Muscle layer of duodenum (tissue), 2 donors: Measurements from ENCODE around the gene SCAMP1.
"Not testable (repeated sequence)": the region's sequence is repeated elsewhere in the genome, so short reads cannot be mapped to it uniquely, and the experiment has no call there.

Experiments
- H3K27ac ChIP-seq: one replicate; pipeline ENCODE4 v1.7.0; 2013; ENCODE audit warnings: mild to moderate bottlenecking, low read length
- H3K27me3 ChIP-seq: one replicate; pipeline ENCODE4 v1.7.0; 2013; ENCODE audit warnings: low read depth, mild to moderate bottlenecking, control low read depth, low read length
- H3K36me3 ChIP-seq, 2 donors: one replicate each; pipeline ENCODE4 v1.7.0; 2013; ENCODE audit warnings: low read length in 2 of 2, control low read depth in 1 of 2, mild to moderate bottlenecking in 1 of 2; ENCODE audit not compliant: insufficient read depth in 2 of 2, control insufficient read depth in 1 of 2
- H3K4me1 ChIP-seq, 2 donors: one replicate each; pipeline ENCODE4 v1.7.0; 2013; ENCODE audit warnings: low read length in 2 of 2, mild to moderate bottlenecking in 2 of 2, control low read depth in 1 of 2, moderate library complexity in 1 of 2; ENCODE audit not compliant: insufficient read depth in 2 of 2, control insufficient read depth in 1 of 2
- H3K4me3 ChIP-seq, 2 donors: one replicate each; pipeline ENCODE4 v1.7.0; 2013; ENCODE audit warnings: low read length in 2 of 2, low read depth in 1 of 2, mild to moderate bottlenecking in 1 of 2
- H3K9me3 ChIP-seq, 2 donors: one replicate each; pipeline ENCODE4 v1.7.0; 2013; ENCODE audit warnings: low read length in 2 of 2, control low read depth in 1 of 2, mild to moderate bottlenecking in 1 of 2; ENCODE audit not compliant: control insufficient read depth in 1 of 2
- donor health status: healthy.

The SCAMP1 gene

GRCh38 chr5:78430866-78431265 is 70.4 kb downstream of the SCAMP1 start:
- H3K27me3 ChIP-seq: no peaks in the 10 kb centered on the region
- no peak overlapping the region for H3K27ac ChIP-seq
- peaks cover 0 to 16% of the 10 kb centered on the region in 2 donors for H3K36me3 ChIP-seq
- H3K4me3 ChIP-seq: no peak overlapping the region
- H3K4me1 ChIP-seq: no peaks in the 10 kb centered on the region
- no peaks in the 10 kb centered on the region for H3K9me3 ChIP-seq

DNA sequence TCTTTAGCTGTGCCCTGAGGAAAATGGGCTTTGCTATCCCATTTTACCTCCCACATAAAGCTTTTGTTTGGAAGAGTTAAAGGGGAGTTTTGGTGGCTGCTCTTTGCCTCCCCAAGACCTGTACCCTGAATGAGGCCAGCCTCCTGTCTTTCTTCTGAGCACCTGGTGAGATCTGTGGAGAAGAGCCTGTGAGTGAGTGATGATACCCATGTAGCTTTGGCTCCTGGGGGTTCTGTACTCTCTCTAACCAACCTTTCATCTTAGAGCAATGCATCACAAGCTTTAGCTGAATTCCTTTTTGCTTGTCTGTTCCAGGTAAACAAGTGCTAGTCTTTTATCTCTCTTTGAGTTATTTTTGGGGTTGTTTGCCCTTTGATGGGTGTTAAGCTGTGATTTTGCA is 73.6 kb downstream of the SCAMP1 start:
- Histone ChIP-seq H3K4me1 (no peaks in the 10 kb centered on the region), H3K27ac (no peak overlapping the region), H3K36me3 (no peaks in the 10 kb centered on the region), H3K9me3 (no peaks in the 10 kb centered on the region), H3K27me3 (no peaks in the 10 kb centered on the region), H3K4me3 (no peak overlapping the region)

GRCh38 chr5:78447775-78448424 is 87.5 kb downstream of the SCAMP1 start:
- H3K27me3 ChIP-seq: no peaks in the 10 kb centered on the region
- H3K36me3 ChIP-seq: peaks cover 0 to 7% of the 10 kb centered on the region in 2 donors
- no peak overlapping the region for H3K27ac ChIP-seq
- no peaks in the 10 kb centered on the region for H3K4me1 ChIP-seq
- H3K9me3 ChIP-seq: no peaks in the 10 kb centered on the region
- H3K4me3 ChIP-seq: no peak overlapping the region

DNA sequence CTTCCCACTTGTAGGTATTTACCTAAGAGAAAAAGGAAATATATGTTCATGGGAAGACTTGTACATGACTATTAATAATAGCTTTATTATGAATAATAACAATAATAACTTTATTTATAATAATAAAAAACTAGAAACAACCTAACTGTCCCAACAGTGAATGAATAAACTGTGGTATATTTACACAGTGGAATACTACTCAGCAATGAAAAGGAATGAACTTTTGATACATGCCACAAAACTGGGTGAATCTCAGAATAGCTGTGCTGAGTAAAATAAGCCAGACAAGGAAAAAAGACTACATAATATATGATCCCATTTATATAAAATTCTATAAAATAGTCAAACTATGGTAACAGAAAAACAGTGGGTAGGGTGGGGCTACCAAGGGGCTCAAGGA is 88.7 kb downstream of the SCAMP1 start:
- H3K4me1 ChIP-seq: no peaks in the 10 kb centered on the region
- H3K27ac ChIP-seq: no peak overlapping the region
- H3K36me3 ChIP-seq: peaks cover 0 to 7% of the 10 kb centered on the region in 2 donors
- no peak overlapping the region for H3K4me3 ChIP-seq
- no peaks in the 10 kb centered on the region for H3K9me3 ChIP-seq
- H3K27me3 ChIP-seq: no peaks in the 10 kb centered on the region

- not testable (repeated sequence) for H3K4me1 ChIP-seq, H3K4me3 ChIP-seq, H3K9me3 ChIP-seq, H3K27ac ChIP-seq, H3K27me3 ChIP-seq, H3K36me3 ChIP-seq
Measured at GRCh38 chr5:78457507-78457906, 97.1 kb downstream of the SCAMP1 start.

- Histone ChIP-seq H3K27me3 (no peaks in the 10 kb centered on the region), H3K27ac (no peak overlapping the region), H3K4me3 (no peak overlapping the region), H3K36me3 (peaks cover 0 to 4% of the 10 kb centered on the region in 2 donors), H3K4me1 (no peaks in the 10 kb centered on the region), H3K9me3 (no peaks in the 10 kb centered on the region)
Measured at GRCh38 chr5:78458843-78459242, 98.4 kb downstream of the SCAMP1 start.

GRCh38 chr5:78467140-78467539 is 106.7 kb downstream of the SCAMP1 start:
- no peaks in the 10 kb centered on the region for H3K9me3 ChIP-seq
- no peaks in the 10 kb centered on the region for H3K4me1 ChIP-seq
- no peak overlapping the region for H3K27ac ChIP-seq
- H3K4me3 ChIP-seq: no peak overlapping the region
- H3K36me3 ChIP-seq: peaks cover 4 to 5% of the 10 kb centered on the region in 2 donors
- no peaks in the 10 kb centered on the region for H3K27me3 ChIP-seq

DNA sequence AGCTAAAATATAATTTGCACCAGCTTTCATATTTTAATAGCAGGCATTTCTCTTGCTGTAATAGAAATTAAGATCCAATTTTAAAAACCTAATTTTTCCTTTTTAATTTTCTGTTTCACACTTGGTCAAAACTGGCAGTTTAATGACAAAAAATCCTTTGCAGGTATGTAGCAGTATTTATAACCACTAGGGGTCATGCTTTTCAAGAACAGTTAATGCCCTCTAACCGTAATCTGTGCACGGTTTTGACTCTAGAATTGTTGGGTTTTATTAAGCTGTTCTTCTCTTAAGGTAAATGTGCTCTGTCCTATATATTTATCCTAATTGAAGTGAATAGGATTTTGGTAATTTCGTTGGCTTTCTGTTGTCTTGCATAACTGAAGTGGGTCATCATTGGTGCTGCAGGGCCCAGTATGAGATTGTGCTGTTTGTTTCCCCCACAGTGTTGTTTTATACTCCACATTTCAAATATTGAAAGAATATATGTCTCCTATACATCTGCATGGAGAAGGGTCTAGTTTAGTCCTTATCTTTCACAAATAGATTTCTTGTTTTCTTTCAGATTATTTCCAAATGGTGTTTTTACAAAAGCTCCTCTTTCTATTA is 107.4 kb downstream of the SCAMP1 start:
- H3K36me3 ChIP-seq: peaks cover 4 to 5% of the 10 kb centered on the region in 2 donors
- no peak overlapping the region for H3K27ac ChIP-seq
- H3K9me3 ChIP-seq: no peaks in the 10 kb centered on the region
- H3K4me3 ChIP-seq: no peak overlapping the region
- no peaks in the 10 kb centered on the region for H3K27me3 ChIP-seq
- H3K4me1 ChIP-seq: no peaks in the 10 kb centered on the region

DNA sequence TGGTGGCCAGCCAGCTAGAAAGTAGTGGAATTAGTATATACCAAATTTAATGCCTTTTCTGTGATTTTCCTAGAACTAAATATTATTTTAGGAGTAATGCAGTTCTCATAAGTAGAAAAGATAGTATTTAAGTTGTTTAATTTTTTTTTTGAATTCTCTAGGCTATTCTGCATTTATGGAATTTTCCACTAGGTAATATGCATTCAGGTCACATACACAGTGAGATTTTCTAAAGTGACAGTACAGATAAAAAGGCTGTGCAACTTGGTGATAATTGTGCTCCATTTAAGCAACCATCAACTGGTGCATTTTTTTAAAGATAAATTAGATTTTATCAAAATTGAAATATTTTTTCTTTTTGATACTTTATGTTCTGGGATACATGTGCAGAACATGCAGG is 111.5 kb downstream of the SCAMP1 start:
- peaks cover 0 to 7% of the 10 kb centered on the region in 2 donors for H3K36me3 ChIP-seq
- H3K27me3 ChIP-seq: no peaks in the 10 kb centered on the region
- H3K9me3 ChIP-seq: no peaks in the 10 kb centered on the region
- H3K4me1 ChIP-seq: no peaks in the 10 kb centered on the region
- H3K27ac ChIP-seq: no peak overlapping the region
- no peak overlapping the region for H3K4me3 ChIP-seq

DNA sequence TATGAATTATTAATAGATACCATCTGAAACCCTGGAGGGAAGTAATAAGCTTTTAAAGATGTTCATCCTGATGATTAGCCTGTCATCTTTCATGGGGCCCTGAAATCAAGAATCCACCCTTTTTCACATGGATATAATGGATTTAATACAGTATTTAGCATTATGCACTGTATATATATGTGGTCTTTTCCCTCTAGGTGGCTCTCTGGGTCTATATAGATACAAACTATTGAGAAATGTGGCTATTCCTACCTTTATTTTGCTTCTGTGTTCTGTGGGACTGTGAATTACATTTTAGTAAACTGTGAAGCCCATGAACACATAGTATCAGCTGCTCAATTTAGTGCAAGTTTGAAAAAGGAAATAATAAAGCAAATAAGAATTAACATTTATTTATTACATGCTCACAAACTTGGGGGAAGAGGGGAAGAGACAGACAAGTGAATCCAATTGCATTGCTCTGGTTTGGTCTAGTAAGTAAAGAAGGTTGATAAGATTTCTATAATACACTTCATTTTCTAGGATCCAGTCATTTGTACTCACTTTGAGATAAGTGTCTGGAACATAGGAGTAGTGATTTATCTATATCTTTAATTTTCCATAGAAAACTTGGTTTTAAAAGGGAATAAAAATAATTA is 112.2 kb downstream of the SCAMP1 start:
- H3K27ac ChIP-seq: no peak overlapping the region
- H3K4me1 ChIP-seq: no peaks in the 10 kb centered on the region
- H3K9me3 ChIP-seq: no peaks in the 10 kb centered on the region
- H3K4me3 ChIP-seq: no peak overlapping the region
- peaks cover 0 to 7% of the 10 kb centered on the region in 2 donors for H3K36me3 ChIP-seq
- H3K27me3 ChIP-seq: no peaks in the 10 kb centered on the region

GRCh38 chr5:78473751-78474150 is 113.3 kb downstream of the SCAMP1 start:
- no peaks in the 10 kb centered on the region for H3K27me3 ChIP-seq
- H3K36me3 ChIP-seq: peaks cover 0 to 7% of the 10 kb centered on the region in 2 donors
- H3K4me1 ChIP-seq: no peaks in the 10 kb centered on the region
- no peak overlapping the region for H3K27ac ChIP-seq
- H3K4me3 ChIP-seq: no peak overlapping the region
- no peaks in the 10 kb centered on the region for H3K9me3 ChIP-seq
